Neural cell (in vitro differentiated cells): ENCODE results near the gene MYEF2.

ENCODE experiments used
- CTCF ChIP-seq: fragments of 450-650 bp; IDR thresholded peaks from 2 replicates; pipeline ENCODE4 v1.5.1; 2014; ENCODE audit warnings: antibody characterized with exemption, mild to moderate bottlenecking, moderate library complexity; ENCODE audit not compliant: poor library complexity, severe bottlenecking
- EP300 ChIP-seq: fragments of 450-650 bp; conservative IDR thresholded peaks from 2 replicates; pipeline ENCODE4 v1.6.1; 2014; ENCODE audit warnings: antibody characterized with exemption, mild to moderate bottlenecking, moderate library complexity; ENCODE audit not compliant: poor library complexity, severe bottlenecking
- POLR2AphosphoS5 ChIP-seq: IDR thresholded peaks from 2 replicates; pipeline ENCODE4 v1.6.1; 2012
- REST ChIP-seq: IDR thresholded peaks from 2 replicates; pipeline ENCODE4 v1.6.1; 2012; ENCODE audit warnings: borderline replicate concordance
- SMC3 ChIP-seq: fragments of 450-650 bp; conservative IDR thresholded peaks from 2 replicates; pipeline ENCODE4 v1.6.1; 2014; ENCODE audit warnings: antibody characterized with exemption, mild to moderate bottlenecking, moderate library complexity; ENCODE audit not compliant: poor library complexity
- TAF1 ChIP-seq: IDR thresholded peaks from 2 replicates; pipeline ENCODE4 v1.6.1; 2012; ENCODE audit warnings: low read depth

DNA sequence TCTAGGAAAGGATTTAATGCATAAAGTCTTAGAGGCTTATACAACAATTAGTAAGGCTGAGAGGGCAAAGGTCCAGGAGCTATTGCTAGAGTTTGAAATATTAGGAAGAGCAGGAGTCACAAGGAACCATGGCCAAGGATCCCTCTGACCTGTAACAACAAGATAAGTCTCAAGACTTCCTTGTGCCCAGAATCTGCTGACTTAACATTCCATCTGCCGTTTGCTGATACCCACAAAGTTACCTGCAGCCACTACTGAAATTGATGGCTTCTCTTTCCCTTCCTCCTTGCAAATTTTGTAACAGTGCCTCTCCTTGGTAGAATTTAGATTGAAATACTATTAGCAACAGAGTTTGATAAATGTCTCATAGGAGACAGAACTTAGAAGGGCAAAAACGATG, 4.7 kb upstream of the MYEF2 start:
- TF ChIP-seq REST (no peak), CTCF (no peak), POLR2AphosphoS5 (no peak), EP300 (no peak), TAF1 (no peak), SMC3 (no peak)
